Activated CD8-positive, alpha-beta memory T cell treated with anti-CD3 and anti-CD28 coated beads, Interleukin-2, amount 50 U/mL, for 1 hour (primary cell): ENCODE data around the gene GSG1L.

Experiments used
- DNase-seq: peaks from one replicate; pipeline ENCODE4 v3.0.0-alpha.2; 2020; ENCODE audit errors: extremely low read depth

Gene GSG1L

GRCh38 chr16:28019218-28019617 lies 44.3 kb downstream of the GSG1L start:
- no peak for DNase-seq

- DNase-seq, result no peak
These were observed 48.7 kb downstream of the GSG1L start for GRCh38 chr16:28014851-28015250.

- DNase-seq, result no peak
These were observed 49.6 kb downstream of the GSG1L start for GRCh38 chr16:28013878-28014277.

- no peak for DNase-seq
These were observed 50.1 kb downstream of the GSG1L start for GRCh38 chr16:28013392-28013791.

- DNase-seq, result no peak
These were observed 51.5 kb downstream of the GSG1L start for GRCh38 chr16:28011971-28012445.

GRCh38 chr16:28011223-28011622 lies 52.3 kb downstream of the GSG1L start:
- no peak for DNase-seq

GRCh38 chr16:28010671-28011070 lies 52.8 kb downstream of the GSG1L start:
- no peak for DNase-seq

GRCh38 chr16:28009586-28010373 lies 53.7 kb downstream of the GSG1L start:
- DNase-seq, result no peak

- no peak for DNase-seq
These were observed 59.6 kb downstream of the GSG1L start for GRCh38 chr16:28003923-28004322.

GRCh38 chr16:28003021-28003865 lies 60.3 kb downstream of the GSG1L start:
- DNase-seq, result no peak

- DNase-seq, result no peak
These were observed 61.9 kb downstream of the GSG1L start for GRCh38 chr16:28001642-28002041.

- DNase-seq, result no peak
These were observed 62.3 kb downstream of the GSG1L start for GRCh38 chr16:28001184-28001583.

GRCh38 chr16:28000314-28001169 lies 63.0 kb downstream of the GSG1L start:
- DNase-seq, result no peak

- no peak for DNase-seq
These were observed 63.8 kb downstream of the GSG1L start for GRCh38 chr16:27999687-28000086.

- no peak for DNase-seq
These were observed 68.1 kb downstream of the GSG1L start for GRCh38 chr16:27995378-27995777.

- DNase-seq, result no peak
These were observed 68.8 kb downstream of the GSG1L start for GRCh38 chr16:27994686-27995085.

- no peak for DNase-seq
These were observed 69.9 kb downstream of the GSG1L start for GRCh38 chr16:27993587-27993986.

GRCh38 chr16:27991876-27992275 lies 71.6 kb downstream of the GSG1L start:
- no peak for DNase-seq

GRCh38 chr16:27985981-27986380 lies 77.5 kb downstream of the GSG1L start:
- no peak for DNase-seq

- DNase-seq, result no peak
These were observed 79.4 kb downstream of the GSG1L start for GRCh38 chr16:27984121-27984520.

- DNase-seq, result no peak
These were observed 80.3 kb downstream of the GSG1L start for GRCh38 chr16:27983244-27983643.

- no peak for DNase-seq
These were observed 81.3 kb downstream of the GSG1L start for GRCh38 chr16:27982184-27982583.
